Nephron (organoid): ENCODE results near the gene OR2A5.

Experiments used
- H3K27ac Mint-ChIP-seq, 3 experiments: 2 replicates each; pipeline ENCODE4 v1.8.0; 2020; ENCODE audit warnings: mixed read lengths in 3 of 3, mild to moderate bottlenecking in 2 of 3, moderate library complexity in 1 of 3
- H3K27me3 Mint-ChIP-seq: 2 replicates; pipeline ENCODE4 v1.8.0; 2021; ENCODE audit warnings: low read depth, mild to moderate bottlenecking, moderate library complexity, mixed read lengths
- H3K36me3 Mint-ChIP-seq: 2 replicates; pipeline ENCODE4 v1.8.0; 2020; ENCODE audit warnings: low read depth, mixed read lengths
- H3K4me1 Mint-ChIP-seq: 2 replicates; pipeline ENCODE4 v1.8.0; 2020; ENCODE audit warnings: mixed read lengths
- H3K4me3 Mint-ChIP-seq, 3 experiments: 2 replicates each; pipeline ENCODE4 v1.8.0; 2020; ENCODE audit warnings: mild to moderate bottlenecking in 3 of 3, mixed read lengths in 3 of 3, moderate library complexity in 2 of 3
- H3K9me3 Mint-ChIP-seq: 2 replicates; pipeline ENCODE4 v1.8.0; 2020; ENCODE audit warnings: mixed read lengths
- TF ChIP-seq, protein P1 (sequence below), 3 experiments: fragments of 200-600 bp; sonication (generic); IDR thresholded peaks; one replicate each; pipeline ENCODE4 v1.5.0; 2021; ENCODE audit warnings: antibody characterized with exemption in 3 of 3; ENCODE audit not compliant: unreplicated experiment in 3 of 3

The OR2A5 gene

DNA sequence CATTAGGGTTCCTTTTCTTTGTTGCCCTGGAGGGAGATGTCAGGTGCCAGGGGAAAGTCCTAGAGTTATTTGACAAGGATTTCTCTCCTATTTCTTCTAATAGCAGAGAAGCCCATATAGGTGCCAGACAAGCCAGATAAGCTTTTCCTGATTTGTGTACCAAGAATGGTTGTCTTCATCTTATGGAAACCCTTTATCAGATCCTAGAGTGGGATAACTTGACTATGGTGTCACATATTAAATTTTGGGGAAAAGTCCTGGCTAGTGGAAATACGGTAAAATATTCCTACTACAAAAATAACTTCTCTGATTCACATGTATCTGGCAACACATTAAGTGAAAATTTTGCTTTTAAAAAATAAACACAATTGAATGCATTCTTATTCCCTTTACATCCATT, 38.5 kb downstream of the OR2A5 start:
- no peaks in the 10 kb centered on the region for H3K36me3 Mint-ChIP-seq
- H3K4me3 Mint-ChIP-seq = no peak overlapping the region
- no peaks in the 10 kb centered on the region for H3K4me1 Mint-ChIP-seq
- H3K27me3 Mint-ChIP-seq = no peaks in the 10 kb centered on the region
- peaks cover 2% of the 10 kb centered on the region for H3K9me3 Mint-ChIP-seq
- TF ChIP-seq, protein P1, sequence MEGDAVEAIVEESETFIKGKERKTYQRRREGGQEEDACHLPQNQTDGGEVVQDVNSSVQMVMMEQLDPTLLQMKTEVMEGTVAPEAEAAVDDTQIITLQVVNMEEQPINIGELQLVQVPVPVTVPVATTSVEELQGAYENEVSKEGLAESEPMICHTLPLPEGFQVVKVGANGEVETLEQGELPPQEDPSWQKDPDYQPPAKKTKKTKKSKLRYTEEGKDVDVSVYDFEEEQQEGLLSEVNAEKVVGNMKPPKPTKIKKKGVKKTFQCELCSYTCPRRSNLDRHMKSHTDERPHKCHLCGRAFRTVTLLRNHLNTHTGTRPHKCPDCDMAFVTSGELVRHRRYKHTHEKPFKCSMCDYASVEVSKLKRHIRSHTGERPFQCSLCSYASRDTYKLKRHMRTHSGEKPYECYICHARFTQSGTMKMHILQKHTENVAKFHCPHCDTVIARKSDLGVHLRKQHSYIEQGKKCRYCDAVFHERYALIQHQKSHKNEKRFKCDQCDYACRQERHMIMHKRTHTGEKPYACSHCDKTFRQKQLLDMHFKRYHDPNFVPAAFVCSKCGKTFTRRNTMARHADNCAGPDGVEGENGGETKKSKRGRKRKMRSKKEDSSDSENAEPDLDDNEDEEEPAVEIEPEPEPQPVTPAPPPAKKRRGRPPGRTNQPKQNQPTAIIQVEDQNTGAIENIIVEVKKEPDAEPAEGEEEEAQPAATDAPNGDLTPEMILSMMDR (IDR thresholded peaks at IDR 0.05; ENCODE audit: unreplicated experiment in 3 of 3) = no peak
- no peak overlapping the region for H3K27ac Mint-ChIP-seq

DNA sequence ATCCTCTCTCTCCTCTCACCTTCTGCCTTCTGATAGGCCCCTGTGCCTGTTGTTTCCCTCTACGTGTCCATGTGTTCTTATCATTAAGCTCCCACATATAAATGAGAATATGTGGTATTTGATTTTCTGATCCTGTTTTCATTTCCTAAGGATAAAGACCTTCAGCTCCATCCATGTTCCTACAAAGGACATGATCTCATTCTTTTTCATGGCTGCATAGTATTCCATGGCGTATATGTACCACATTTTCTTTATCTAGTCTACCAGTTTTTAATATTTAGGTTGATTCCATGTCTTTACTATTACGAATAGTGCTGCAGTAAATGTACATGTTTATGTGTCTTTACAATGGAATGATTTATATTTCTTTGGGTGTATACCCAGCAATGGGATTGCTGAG, 41.9 kb downstream of the OR2A5 start:
- TF ChIP-seq, protein P1 (IDR thresholded peaks at IDR 0.05; ENCODE audit: unreplicated experiment in 3 of 3) = no peak
- Mint-ChIP-seq H3K27ac (no peak overlapping the region), H3K9me3 (peaks cover 2% of the 10 kb centered on the region), H3K27me3 (no peaks in the 10 kb centered on the region), H3K4me3 (no peak overlapping the region), H3K4me1 (no peaks in the 10 kb centered on the region), H3K36me3 (no peaks in the 10 kb centered on the region)

DNA sequence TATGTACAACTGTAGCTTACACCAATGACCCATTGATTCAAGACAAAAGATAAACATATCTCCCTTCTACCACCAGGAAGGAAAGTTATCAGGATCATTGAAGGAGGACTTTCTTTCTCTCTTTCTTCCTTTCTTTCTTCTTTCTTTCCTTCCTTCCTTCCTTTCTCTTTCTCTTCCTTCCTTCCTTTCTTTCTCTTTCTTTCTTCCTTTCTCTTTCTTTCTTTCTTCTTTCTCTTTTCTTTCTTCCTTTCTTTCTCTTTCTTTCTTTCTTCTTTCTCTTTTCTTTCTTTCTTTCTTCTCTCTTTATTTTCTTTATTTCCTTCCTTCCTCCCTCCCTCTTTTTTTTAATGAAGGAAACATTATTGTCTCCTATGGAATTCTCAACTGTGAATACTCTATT, 50.0 kb downstream of the OR2A5 start:
- H3K36me3 Mint-ChIP-seq = no peaks in the 10 kb centered on the region
- TF ChIP-seq, protein P1 (IDR thresholded peaks at IDR 0.05; ENCODE audit: unreplicated experiment in 3 of 3) = no peak
- H3K4me3 Mint-ChIP-seq = no peak overlapping the region
- H3K27ac Mint-ChIP-seq = no peak overlapping the region
- H3K4me1 Mint-ChIP-seq = no peaks in the 10 kb centered on the region
- H3K27me3 Mint-ChIP-seq = no peaks in the 10 kb centered on the region
- H3K9me3 Mint-ChIP-seq = no peaks in the 10 kb centered on the region

- H3K27ac Mint-ChIP-seq = no peak overlapping the region
- H3K4me1 Mint-ChIP-seq = no peaks in the 10 kb centered on the region
- H3K9me3 Mint-ChIP-seq = no peaks in the 10 kb centered on the region
- TF ChIP-seq, protein P1 (IDR thresholded peaks at IDR 0.05; ENCODE audit: unreplicated experiment in 3 of 3) = no peak
- no peaks in the 10 kb centered on the region for H3K27me3 Mint-ChIP-seq
- H3K36me3 Mint-ChIP-seq = no peaks in the 10 kb centered on the region
- no peak overlapping the region for H3K4me3 Mint-ChIP-seq
Observed at GRCh38 chr7:144100607-144101006, 51.9 kb downstream of the OR2A5 start.

- Mint-ChIP-seq H3K36me3 (no peaks in the 10 kb centered on the region), H3K4me3 (no peak overlapping the region), H3K9me3 (no peaks in the 10 kb centered on the region), H3K27ac (no peak overlapping the region), H3K4me1 (no peaks in the 10 kb centered on the region), H3K27me3 (no peaks in the 10 kb centered on the region)
- TF ChIP-seq, protein P1 (IDR thresholded peaks at IDR 0.05; ENCODE audit: unreplicated experiment in 3 of 3) = no peak
Observed at GRCh38 chr7:144102041-144102440, 53.3 kb downstream of the OR2A5 start.

DNA sequence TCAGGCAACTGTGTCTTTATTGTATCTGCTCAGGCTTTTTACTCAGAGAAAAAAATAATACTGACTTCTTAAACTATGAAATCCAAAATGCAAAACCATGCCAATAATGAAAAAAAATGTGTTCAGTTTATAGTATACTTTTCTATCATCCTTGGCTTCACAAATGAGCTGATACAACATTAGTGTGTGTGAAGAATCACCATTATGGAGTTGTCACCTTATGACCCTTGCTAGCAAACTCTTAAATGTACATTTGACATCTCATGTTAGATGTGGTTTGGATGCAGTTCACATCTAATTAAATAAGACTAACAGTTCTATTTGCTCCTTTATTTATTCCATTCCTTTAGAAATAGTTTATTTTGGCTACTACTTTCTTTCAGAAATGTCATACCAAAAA, 56.5 kb downstream of the OR2A5 start:
- no peak overlapping the region for H3K27ac Mint-ChIP-seq
- TF ChIP-seq, protein P1 (IDR thresholded peaks at IDR 0.05; ENCODE audit: unreplicated experiment in 3 of 3) = no peak
- no peak overlapping the region for H3K4me3 Mint-ChIP-seq

More for the DNA sequence above, 56.5 kb downstream of the OR2A5 start:
- H3K36me3 Mint-ChIP-seq = no peaks in the 10 kb centered on the region
- H3K9me3 Mint-ChIP-seq = no peaks in the 10 kb centered on the region
- H3K27me3 Mint-ChIP-seq = no peaks in the 10 kb centered on the region
- no peaks in the 10 kb centered on the region for H3K4me1 Mint-ChIP-seq
